K562 (cell line): ENCODE data around the gene TRMT112. TPM values are rescaled to one million over a fixed set of nuclear protein-coding genes. Genes with fewer than 3 reads are reported as not detected.

ENCODE experiments used
- ATAC-seq: fragments of 200-7000 bp; cut with Tn5 transposase; 3 replicates; pipeline ENCODE4 v1.9.1; 2020; ENCODE audit warnings: moderate library complexity
- BruUV-seq: library from RNA; stranded (reverse); fragments of 400-500 nt; replicated peaks from 2 replicates; lab custom pipeline; 2021; lab: Mats Ljungman, UMichigan
- CTCF ChIA-PET: fragments of 300-600 bp; formaldehyde crosslinking; extraction: SDS; loops from one replicate; lab custom pipeline; 2021; ENCODE audit warnings: low intra/inter-chr PET ratio; lab: Yijun Ruan, JAX
- POLR2A ChIA-PET: fragments of 300-600, 350-650 bp; sonication (Branson Sonifier 250); formaldehyde crosslinking; extraction: SDS; loops from one replicate; lab custom pipeline; 2021; ENCODE audit warnings: antibody characterized with exemption, inconsistent platforms; lab: Yijun Ruan, JAX
- DNase-seq, 4 experiments: peaks; one replicate each; pipeline versions ENCODE4 v3.0.0 to v3.0.0-alpha.2; 2011 to 2018; ENCODE audit warnings: low spot score in 3 of 4, mixed read lengths in 3 of 4; ENCODE audit errors: extremely low read depth in 1 of 4
- FAIRE-seq: peaks from 2 replicates; lab custom pipeline; 2011; peaks lifted over from hg19 to GRCh38; lab: Jason Lieb, UNC
- H2AFZ ChIP-seq: 2 replicates; pipeline ENCODE4 v1.6.0; 2011; ENCODE audit warnings: low read depth, low read length, control low read depth, inconsistent platforms
- H3K27ac ChIP-seq: fragments of 200-600 bp; 3 replicates; pipeline ENCODE4 v1.8.0; 2011; ENCODE audit warnings: low read depth, mild to moderate bottlenecking, control low read depth, inconsistent platforms, low read length, moderate library complexity, mixed read lengths; ENCODE audit errors: extremely low read depth
- H3K27me3 ChIP-seq, 2 experiments: fragments of 300-600 bp in 1 of 2; 2 replicates in 1 of 2; 3 replicates in 1 of 2; pipeline versions ENCODE4 v1.6.0 to v1.8.0; 2011; ENCODE audit warnings: inconsistent platforms in 2 of 2, low read length in 2 of 2, mild to moderate bottlenecking in 1 of 2, mixed read lengths in 1 of 2, moderate library complexity in 1 of 2; ENCODE audit not compliant: control insufficient read depth in 2 of 2, insufficient read depth in 2 of 2
- H3K36me3 ChIP-seq: fragments of 300-600 bp; 3 replicates; pipeline ENCODE4 v1.8.0; 2011; ENCODE audit warnings: mild to moderate bottlenecking, low read length, inconsistent platforms; ENCODE audit not compliant: control insufficient read depth, insufficient read depth
- H3K4me1 ChIP-seq, 2 experiments: fragments of 200-600 bp in 1 of 2; replicated peaks in 1 of 2; 2 replicates in 1 of 2; 3 replicates in 1 of 2; pipeline versions ENCODE4 v1.5.1 to v1.8.0; 2011; ENCODE audit warnings: inconsistent platforms in 2 of 2, low read length in 2 of 2, mild to moderate bottlenecking in 1 of 2, mixed read lengths in 1 of 2, moderate library complexity in 1 of 2; ENCODE audit not compliant: control insufficient read depth in 2 of 2, insufficient read depth in 2 of 2
- H3K4me2 ChIP-seq: 2 replicates; pipeline ENCODE4 v1.6.1; 2011; ENCODE audit warnings: low read length, control low read depth, inconsistent platforms, mixed read lengths; ENCODE audit not compliant: insufficient read depth
- H3K4me3 ChIP-seq: fragments of 200-600 bp; sonication (generic), shearing (Covaris generic); 2 replicates; pipeline ENCODE4 v1.5.1; 2016; ENCODE audit warnings: control low read depth, inconsistent platforms
- H3K79me2 ChIP-seq: fragments of 200-600 bp; 3 replicates; pipeline ENCODE4 v1.8.0; 2011; ENCODE audit warnings: low read length, inconsistent platforms; ENCODE audit not compliant: control insufficient read depth, insufficient read depth
- H3K9ac ChIP-seq, 2 experiments: 2 replicates each; pipeline versions ENCODE4 v1.6.0 to v1.6.1; 2011; ENCODE audit warnings: low read depth in 2 of 2, low read length in 2 of 2, control low read depth in 1 of 2, inconsistent platforms in 1 of 2, mild to moderate bottlenecking in 1 of 2, mixed read lengths in 1 of 2; ENCODE audit not compliant: insufficient read depth in 1 of 2
- H3K9me1 ChIP-seq: one replicate; pipeline ENCODE4 v1.6.0; 2011; ENCODE audit warnings: inconsistent platforms, mild to moderate bottlenecking, low read length, moderate library complexity; ENCODE audit not compliant: control insufficient read depth, insufficient read depth
- H3K9me3 ChIP-seq: replicated peaks from 2 replicates; pipeline ENCODE4 v1.5.1; 2011; ENCODE audit warnings: low read depth, low read length, inconsistent platforms; ENCODE audit not compliant: control insufficient read depth, insufficient read depth
- H4K20me1 ChIP-seq: replicated peaks from 2 replicates; pipeline ENCODE4 v1.6.1; 2011; ENCODE audit warnings: low read length, inconsistent platforms, mixed read lengths; ENCODE audit not compliant: control insufficient read depth, insufficient read depth
- ETS2 ChIP-seq: IDR thresholded peaks from 2 replicates; pipeline ENCODE4 v1.6.1; 2016; ENCODE audit warnings: borderline replicate concordance, missing genetic modification characterization, mild to moderate bottlenecking, moderate library complexity, missing compliant biosample characterization; ENCODE audit not compliant: poor library complexity, severe bottlenecking
- GATAD2A ChIP-seq: fragments of 450-650 bp; IDR thresholded peaks from 2 replicates; pipeline ENCODE4 v1.6.1; 2017
- MAFG ChIP-seq: fragments of 450-650 bp; conservative IDR thresholded peaks from 2 replicates; pipeline ENCODE4 v1.6.1; 2016; ENCODE audit warnings: missing genetic modification characterization, missing compliant biosample characterization
- SMARCA4 ChIP-seq: fragments of 450-650 bp; IDR thresholded peaks from 2 replicates; pipeline ENCODE4 v1.6.1; 2016
- SRSF7 ChIP-seq: fragments of 200-400 bp; formaldehyde crosslinking; optimal IDR thresholded peaks from 2 replicates; pipeline ENCODE3; 2017; ENCODE audit warnings: mild to moderate bottlenecking, low read depth, low read length
- ZC3H11A ChIP-seq: IDR thresholded peaks from 2 replicates; pipeline ENCODE4 v1.6.1; 2012; ENCODE audit warnings: low read depth, low read length, improper control_type of control experiment
- ZNF224 ChIP-seq: sonication (generic); formaldehyde crosslinking; IDR thresholded peaks from 2 replicates; pipeline ENCODE4 v1.8.0; 2022; ENCODE audit warnings: mild to moderate bottlenecking, missing genetic modification reagents
- WGBS: fragments of 100-300 bp; shearing (Covaris generic); methylation state at CpG from one replicate; pipeline ENCODE4 v1.1.6; 2016; ENCODE audit warnings: low coverage, mixed read lengths; ENCODE audit not compliant: insufficient coverage; ENCODE audit errors: missing lambda C conversion rate; 5-methylcytosine and 5-hydroxymethylcytosine counted together
- in situ Hi-C: fragments of 300-500 bp; cut with MboI; formaldehyde crosslinking; loops from 4 replicates; pipeline ENCODE4 v1.15.0; 2018; ENCODE audit warnings: inconsistent platforms, mixed read lengths
- intact Hi-C: fragments of 100-400 bp; cut with micrococcal nuclease; formaldehyde crosslinking; loops from 2 replicates; pipeline ENCODE4 v1.14.2; 2022
- polyA plus RNA-seq, 8 experiments: library from polyadenylated mRNA; depleted of rRNA in 4 of 8; stranded (reverse) in 5 of 8; unstranded in 3 of 8; fragments of >200 nt; fragmentation: Nextera tagmentation in 2 of 8; fragmentation: Illumina TruSeq in 1 of 8; extraction: Ambion mirVana in 2 of 8; extraction: Trizol in 1 of 8; gene quantifications; 2 replicates each; pipeline versions ENCODE4 v1.2.1 to v1.2.3, GENCODE V29; 2011 to 2014; ENCODE audit warnings: inconsistent platforms in 1 of 8, missing spikeins in 1 of 8
- total RNA-seq, 7 experiments: library from RNA; depleted of rRNA in 6 of 7; stranded (reverse); fragments of >200 nt in 6 of 7; fragmentation: Illumina TruSeq in 2 of 7; extraction: Trizol in 2 of 7; gene quantifications; 2 replicates each; pipeline versions ENCODE4 v1.2.1 to v1.2.3, GENCODE V29; 2011 to 2021; ENCODE audit warnings: low replicate concordance in 1 of 7
- TF ChIP-seq, protein P1 (sequence below): sonication (generic); IDR thresholded peaks from 2 replicates; pipeline ENCODE4 v1.6.1; 2016
- TF ChIP-seq, protein P2 (sequence below): fragments of 450-650 bp; formaldehyde crosslinking; IDR thresholded peaks from 2 replicates; pipeline ENCODE4 v1.4.0; 2022; ENCODE audit warnings: missing genetic modification characterization
- TF ChIP-seq, protein P3 (sequence below): fragments of 450-650 bp; formaldehyde crosslinking; IDR thresholded peaks from 2 replicates; pipeline ENCODE4 v1.4.0; 2020; ENCODE audit warnings: mild to moderate bottlenecking, moderate library complexity

TRMT112 gene
- total and polyA plus RNA-seq, 9 of the 15 experiments (the other 6 are each of a cell fraction or from before 2014, with no cell fraction given) = 162 to 444 (median 300) TPM

DNA sequence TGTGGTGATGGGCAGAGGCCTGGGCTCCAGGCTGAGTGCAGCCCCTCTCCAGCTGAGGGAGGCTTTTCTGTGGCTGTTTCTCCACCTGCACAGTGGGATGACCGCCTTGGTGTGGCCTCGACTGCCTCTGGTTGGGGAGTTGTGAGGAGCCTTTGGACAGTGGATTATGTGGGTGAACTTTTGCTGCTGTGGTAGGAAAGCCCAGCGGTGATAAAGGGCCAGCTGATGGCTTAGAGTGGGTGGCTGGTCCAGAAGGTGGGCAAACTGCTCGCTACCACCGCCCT lies 13.4 kb downstream of the TRMT112 start:
- Histone ChIP-seq H3K9me1 (peaks cover 5% of the 10 kb centered on the region), H3K9ac (peak overlapping the region; percentile 94 to 100), H3K9me3 (no peaks in the 10 kb centered on the region), H3K4me2 (peak overlapping the region; percentile 93), H4K20me1 (no peaks in the 10 kb centered on the region; the same call in 1 of the 2 replicates), H3K4me3 (peak overlapping the region; percentile 72), H3K79me2 (peaks cover 32% of the 10 kb centered on the region), H3K27me3 (no peaks in the 10 kb centered on the region; a peak in 1 of 5 replicates), H3K27ac (peak overlapping the region; percentile 100), H3K4me1 (peaks cover 32 to 58% of the 10 kb centered on the region in 2 experiments), H3K36me3 (peaks cover 22% of the 10 kb centered on the region; the same call in 2 of the 3 replicates), H2AFZ (peak overlapping the region; percentile 93; the same call in 1 of the 2 replicates)
- FAIRE-seq = no peak
- ATAC-seq = no peak
- in situ Hi-C loops (no loop called here), intact Hi-C loops (loop anchor here (1.0 to 10.0 kb wide), 6 partner anchors 33 to 469 kb away; partner anchors contain the start of genes FKBP2, MARK2, PPP1R14B and STIP1)
- 41% methylated on average over 5 of the region's 5 CpGs for WGBS
- no TSS peak for BruUV-seq
- ChIA-PET POLR2A (interaction anchor here (0.6 to 5.8 kb wide), 14 partner anchors 14 to 1196 kb away, joined by 3 to 68 read pairs (median 4); partner anchors contain the start of genes BAD, FERMT3, NUDT22 and PPP1R14B), CTCF (interaction anchor here (1.4 kb wide), 1 partner anchor 100 kb away, joined by 10 read pairs; no protein-coding TSS in a partner anchor)
- no peak for DNase-seq
- no peak for TF ChIP-seq ZC3H11A
- no peak for TF ChIP-seq MAFG (tag)
- TF ChIP-seq SMARCA4 = no peak
- TF ChIP-seq, protein P1, sequence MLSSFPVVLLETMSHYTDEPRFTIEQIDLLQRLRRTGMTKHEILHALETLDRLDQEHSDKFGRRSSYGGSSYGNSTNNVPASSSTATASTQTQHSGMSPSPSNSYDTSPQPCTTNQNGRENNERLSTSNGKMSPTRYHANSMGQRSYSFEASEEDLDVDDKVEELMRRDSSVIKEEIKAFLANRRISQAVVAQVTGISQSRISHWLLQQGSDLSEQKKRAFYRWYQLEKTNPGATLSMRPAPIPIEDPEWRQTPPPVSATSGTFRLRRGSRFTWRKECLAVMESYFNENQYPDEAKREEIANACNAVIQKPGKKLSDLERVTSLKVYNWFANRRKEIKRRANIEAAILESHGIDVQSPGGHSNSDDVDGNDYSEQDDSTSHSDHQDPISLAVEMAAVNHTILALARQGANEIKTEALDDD = no peak
- TF ChIP-seq ETS2 (tag) = no peak
- TF ChIP-seq, protein P2, sequence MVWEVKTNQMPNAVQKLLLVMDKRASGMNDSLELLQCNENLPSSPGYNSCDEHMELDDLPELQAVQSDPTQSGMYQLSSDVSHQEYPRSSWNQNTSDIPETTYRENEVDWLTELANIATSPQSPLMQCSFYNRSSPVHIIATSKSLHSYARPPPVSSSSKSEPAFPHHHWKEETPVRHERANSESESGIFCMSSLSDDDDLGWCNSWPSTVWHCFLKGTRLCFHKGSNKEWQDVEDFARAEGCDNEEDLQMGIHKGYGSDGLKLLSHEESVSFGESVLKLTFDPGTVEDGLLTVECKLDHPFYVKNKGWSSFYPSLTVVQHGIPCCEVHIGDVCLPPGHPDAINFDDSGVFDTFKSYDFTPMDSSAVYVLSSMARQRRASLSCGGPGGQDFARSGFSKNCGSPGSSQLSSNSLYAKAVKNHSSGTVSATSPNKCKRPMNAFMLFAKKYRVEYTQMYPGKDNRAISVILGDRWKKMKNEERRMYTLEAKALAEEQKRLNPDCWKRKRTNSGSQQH (CRISPR knock-in tag) = no peak
- TF ChIP-seq SRSF7 = no peak
- TF ChIP-seq, protein P3, sequence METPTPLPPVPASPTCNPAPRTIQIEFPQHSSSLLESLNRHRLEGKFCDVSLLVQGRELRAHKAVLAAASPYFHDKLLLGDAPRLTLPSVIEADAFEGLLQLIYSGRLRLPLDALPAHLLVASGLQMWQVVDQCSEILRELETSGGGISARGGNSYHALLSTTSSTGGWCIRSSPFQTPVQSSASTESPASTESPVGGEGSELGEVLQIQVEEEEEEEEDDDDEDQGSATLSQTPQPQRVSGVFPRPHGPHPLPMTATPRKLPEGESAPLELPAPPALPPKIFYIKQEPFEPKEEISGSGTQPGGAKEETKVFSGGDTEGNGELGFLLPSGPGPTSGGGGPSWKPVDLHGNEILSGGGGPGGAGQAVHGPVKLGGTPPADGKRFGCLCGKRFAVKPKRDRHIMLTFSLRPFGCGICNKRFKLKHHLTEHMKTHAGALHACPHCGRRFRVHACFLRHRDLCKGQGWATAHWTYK (CRISPR knock-in tag) = no peak
- no peak for TF ChIP-seq GATAD2A
- TF ChIP-seq ZNF224 = no peak
